Activated T-helper 9 cell treated with anti-CD3 and anti-CD28 coated beads, Interleukin-2, amount 50 U/mL, for 16 hours (primary cell): ENCODE results near the gene ANKRD2.

ENCODE experiments used
- DNase-seq: peaks from one replicate; pipeline ENCODE4 v3.0.0-alpha.2; 2020; ENCODE audit warnings: low read depth

The ANKRD2 gene

GRCh38 chr10:97596101-97597082 is 23.8 kb downstream of the ANKRD2 start:
- no peak for DNase-seq

GRCh38 chr10:97597778-97598177 is 25.2 kb downstream of the ANKRD2 start:
- DNase-seq = no peak

GRCh38 chr10:97598407-97599271 is 26.1 kb downstream of the ANKRD2 start:
- no peak for DNase-seq

GRCh38 chr10:97599272-97599619 is 26.7 kb downstream of the ANKRD2 start:
- DNase-seq = no peak

- DNase-seq = no peak
Observed at GRCh38 chr10:97600616-97601015, 28.0 kb downstream of the ANKRD2 start.

- no peak for DNase-seq
Observed at GRCh38 chr10:97601268-97602215, 29.0 kb downstream of the ANKRD2 start.

GRCh38 chr10:97607095-97607636 is 34.6 kb downstream of the ANKRD2 start:
- no peak for DNase-seq

- no peak for DNase-seq
Observed at GRCh38 chr10:97608991-97609561, 36.5 kb downstream of the ANKRD2 start.

GRCh38 chr10:97611473-97611872 is 38.9 kb downstream of the ANKRD2 start:
- DNase-seq = no peak

GRCh38 chr10:97612386-97612785 is 39.8 kb downstream of the ANKRD2 start:
- no peak for DNase-seq

- no peak for DNase-seq
Observed at GRCh38 chr10:97618285-97618684, 45.7 kb downstream of the ANKRD2 start.

GRCh38 chr10:97618733-97619132 is 46.2 kb downstream of the ANKRD2 start:
- DNase-seq = no peak

- no peak for DNase-seq
Observed at GRCh38 chr10:97623277-97623676, 50.7 kb downstream of the ANKRD2 start.

- no peak for DNase-seq
Observed at GRCh38 chr10:97627731-97628130, 55.2 kb downstream of the ANKRD2 start.

GRCh38 chr10:97628228-97628627 is 55.6 kb downstream of the ANKRD2 start:
- DNase-seq = no peak

GRCh38 chr10:97629289-97629688 is 56.7 kb downstream of the ANKRD2 start:
- DNase-seq = no peak

GRCh38 chr10:97631098-97631497 is 58.5 kb downstream of the ANKRD2 start:
- DNase-seq = no peak

- DNase-seq = peak; percentile 84
Observed at GRCh38 chr10:97632949-97633884, 60.6 kb downstream of the ANKRD2 start, which contains the start of gene MORN4. TSS of gene MORN4 (minus strand) at chr10:97633500. CDS start at chr10:97619653, 13,847 bp downstream.
